ENCODE data around the gene RTEL1.
"Not testable (repeated sequence)": the region's sequence is repeated elsewhere in the genome, so short reads cannot be mapped to it uniquely, and the experiment has no call there.

The RTEL1 gene

DNA sequence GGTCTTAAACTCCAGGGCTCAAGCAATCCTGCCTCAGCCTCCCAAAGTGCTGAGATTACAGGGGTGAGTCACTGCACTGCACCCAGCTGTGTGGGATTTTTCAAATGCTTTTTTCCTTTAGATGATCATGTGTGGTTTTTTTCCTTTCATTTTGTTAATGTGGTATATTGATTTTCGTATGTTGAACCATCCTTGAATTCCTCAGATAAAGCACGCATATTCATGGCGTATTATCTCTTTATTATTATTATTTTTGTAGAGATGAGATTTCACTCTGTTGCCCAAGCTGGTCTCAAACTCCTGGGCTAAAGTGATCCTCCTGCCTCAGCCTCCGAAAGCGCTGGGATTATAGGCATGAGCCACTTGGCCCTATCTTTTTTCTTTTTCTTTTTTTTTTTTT lies 56.7 kb downstream of the RTEL1 start:
- DNase-seq (ENCODE audit: low read depth): no peak

DNA sequence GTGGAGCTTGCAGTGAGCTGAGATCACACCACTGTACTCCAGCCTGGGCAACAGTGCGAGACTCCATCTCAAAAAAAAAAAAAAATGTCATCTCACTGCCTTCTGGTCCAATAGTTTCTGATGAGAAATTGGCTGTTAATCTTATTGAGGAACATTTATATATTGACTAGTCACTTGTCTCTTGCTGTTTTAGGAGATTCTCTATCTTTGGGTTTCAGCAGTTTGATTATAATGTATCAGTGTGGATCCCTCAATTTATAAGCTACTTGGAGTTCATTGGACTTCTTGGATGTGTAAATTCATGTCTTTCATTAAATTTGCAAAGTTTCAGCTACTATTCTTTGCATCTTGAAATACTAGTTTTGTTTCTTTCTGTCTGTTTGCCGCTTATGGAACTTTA lies 60.9 kb downstream of the RTEL1 start:
- DNase-seq (ENCODE audit: low read depth): no peak

DNA sequence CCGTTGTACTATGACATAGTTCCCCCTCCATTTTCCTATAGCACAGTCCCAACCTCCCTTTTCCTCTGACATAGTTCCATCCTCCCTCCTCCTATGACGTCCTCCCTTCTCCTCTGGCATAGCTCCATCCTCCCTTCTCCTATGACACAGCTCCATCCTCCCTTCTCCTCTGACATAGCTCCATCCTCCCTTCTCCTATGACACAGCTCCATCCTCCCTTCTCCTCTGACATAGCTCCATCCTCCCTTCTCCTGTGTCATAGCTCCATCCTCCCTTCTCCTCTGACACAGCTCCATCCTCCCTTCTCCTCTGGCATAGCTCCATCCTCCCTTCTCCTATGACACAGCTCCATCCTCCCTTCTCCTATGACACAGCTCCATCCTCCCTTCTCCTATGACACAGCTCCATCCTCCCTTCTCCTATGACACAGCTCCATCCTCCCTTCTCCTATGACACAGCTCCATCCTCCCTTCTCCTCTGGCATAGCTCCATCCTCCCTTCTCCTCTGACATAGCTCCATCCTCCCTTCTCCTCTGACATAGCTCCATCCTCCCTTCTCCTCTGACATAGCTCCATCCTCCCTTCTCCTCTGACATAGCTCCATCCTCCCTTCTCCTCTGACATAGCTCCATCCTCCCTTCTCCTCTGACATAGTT lies 65.0 kb downstream of the RTEL1 start:
- DNase-seq (ENCODE audit: low read depth): not testable (repeated sequence)

DNA sequence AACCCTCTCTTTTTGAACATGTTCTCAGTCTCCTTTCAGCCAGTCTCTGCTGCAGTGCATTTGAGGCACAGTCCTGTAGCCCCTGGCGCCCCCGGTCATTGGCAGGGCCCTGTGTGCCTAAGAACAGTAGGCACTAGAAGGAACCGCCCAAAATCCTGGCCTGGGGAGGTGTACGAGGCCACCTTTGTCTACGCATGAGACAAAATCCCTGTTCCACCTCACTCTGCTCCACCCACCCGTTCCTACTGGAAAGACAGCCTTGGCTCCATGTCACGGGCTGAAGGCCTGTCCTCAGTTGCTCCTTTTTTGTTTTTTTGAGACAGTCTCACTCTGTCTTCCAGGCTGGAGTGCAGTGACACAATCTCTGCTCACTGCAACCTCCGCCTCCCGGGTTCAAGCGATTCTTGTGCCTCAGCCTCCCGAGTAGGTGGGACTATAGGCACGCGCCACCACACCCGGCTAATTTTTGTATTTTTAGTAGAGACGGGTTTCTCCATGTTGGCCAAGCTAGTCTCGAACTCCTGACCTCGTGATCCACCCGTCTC lies 72.1 kb downstream of the RTEL1 start:
- DNase-seq (ENCODE audit: low read depth): not testable (repeated sequence)

DNA sequence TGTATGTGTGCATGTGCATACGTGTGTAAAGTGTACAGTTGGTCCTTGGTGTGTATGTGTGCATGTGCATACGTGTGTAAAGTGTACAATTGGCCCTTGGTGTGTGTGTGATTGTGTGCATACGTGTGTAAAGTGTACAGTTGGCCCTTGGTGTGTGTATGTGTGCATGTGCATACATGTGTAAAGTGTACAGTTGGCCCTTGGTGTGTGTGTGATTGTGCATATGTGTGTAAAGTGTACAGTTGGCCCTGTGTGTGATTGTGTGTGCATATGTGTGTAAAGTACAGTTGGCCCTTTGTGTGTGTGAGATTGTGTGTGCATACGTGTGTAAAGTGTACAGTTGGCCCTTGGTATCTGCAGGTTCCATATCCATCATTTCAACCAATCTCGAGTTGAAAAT lies 73.3 kb downstream of the RTEL1 start:
- DNase-seq (ENCODE audit: low read depth): no peak

DNA sequence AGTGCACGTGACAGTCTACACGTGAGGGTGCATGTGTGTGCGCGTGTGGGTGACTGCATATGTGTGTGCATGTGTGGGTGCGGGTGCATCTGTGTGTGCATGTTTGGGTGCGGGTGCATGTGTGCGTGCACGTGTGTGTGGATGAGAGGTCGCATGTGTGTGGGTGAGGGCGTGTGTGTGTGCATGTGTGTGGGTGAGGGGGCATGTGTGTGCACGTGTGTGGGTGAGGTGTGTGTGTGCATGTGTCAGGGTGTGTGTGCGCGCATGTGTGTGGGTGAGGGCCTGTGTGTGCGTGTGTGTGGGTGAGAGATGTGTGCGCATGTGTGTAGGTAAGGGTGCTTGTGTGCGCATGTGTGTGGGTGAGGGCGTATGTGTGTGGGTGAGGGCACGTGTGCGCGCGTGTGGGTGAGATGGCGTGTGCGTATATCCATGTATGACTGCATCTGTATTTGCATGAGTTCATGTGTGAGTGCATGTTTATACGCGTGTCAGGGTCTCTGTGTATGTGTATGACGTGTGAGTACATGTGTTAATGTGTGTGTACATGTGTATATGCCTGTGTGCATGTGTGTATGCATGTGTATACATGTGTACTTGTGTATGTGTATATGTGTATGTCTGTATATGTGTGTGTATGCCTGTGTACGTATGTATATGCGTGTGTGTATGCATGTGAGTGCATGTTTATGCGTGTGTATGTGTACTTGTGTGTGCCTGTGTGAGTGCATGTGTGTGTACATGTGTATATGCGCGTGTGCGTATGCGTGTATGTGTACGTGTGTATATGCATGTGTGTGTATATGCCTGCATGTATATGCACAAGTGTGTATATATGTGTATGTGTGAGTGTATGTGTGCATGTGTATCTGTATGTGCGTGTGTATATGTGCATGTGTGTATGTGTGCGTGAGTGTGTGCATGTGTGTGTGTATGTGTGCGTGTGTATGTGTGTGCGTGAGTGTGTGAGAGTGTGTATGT lies 74.3 kb downstream of the RTEL1 start:
- no peak for DNase-seq (ENCODE audit: low read depth)

DNA sequence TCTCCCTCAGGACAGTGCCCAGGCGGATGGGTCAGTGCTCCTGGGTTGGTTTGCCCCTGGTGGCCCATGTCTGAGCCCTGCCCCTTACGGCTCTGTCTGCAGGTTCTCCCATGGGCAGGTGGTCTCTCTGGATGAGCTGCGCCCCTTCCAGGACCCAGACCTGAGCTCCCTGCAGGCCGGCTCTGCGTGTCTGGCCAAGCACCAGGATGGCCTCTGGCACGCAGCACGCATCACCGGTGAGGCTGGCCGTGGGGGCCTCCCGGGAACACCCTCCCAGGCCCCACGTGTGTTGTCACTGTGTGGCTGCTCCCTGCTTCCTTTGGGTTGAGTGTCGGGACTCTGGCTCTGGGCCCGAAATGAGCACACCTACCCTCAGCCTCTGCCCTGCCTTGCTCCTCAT lies 75.0 kb downstream of the RTEL1 start:
- no peak for DNase-seq (ENCODE audit: low read depth)

DNA sequence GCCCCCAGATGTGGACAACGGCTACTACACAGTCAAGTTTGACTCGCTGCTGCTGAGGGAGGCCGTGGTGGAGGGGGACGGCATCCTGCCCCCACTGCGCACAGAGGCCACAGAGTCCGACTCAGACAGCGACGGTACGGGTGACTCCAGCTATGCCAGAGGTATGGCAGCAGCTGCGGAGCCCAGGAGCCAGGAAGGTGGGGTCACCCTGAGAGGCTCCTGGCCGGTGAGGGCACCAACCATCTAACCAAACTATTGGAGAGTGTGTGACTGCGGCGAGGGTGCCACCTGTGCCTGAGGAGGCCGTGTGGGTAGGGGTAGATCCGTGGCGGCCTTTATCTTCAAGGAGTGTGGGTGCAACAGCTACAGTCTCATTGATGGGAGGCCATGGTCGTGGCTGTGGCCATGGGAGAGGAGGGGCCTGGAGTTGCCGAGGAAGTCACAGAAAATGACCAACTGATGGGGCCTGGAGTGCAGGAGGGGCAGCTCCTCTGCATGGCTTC lies 75.5 kb downstream of the RTEL1 start:
- DNase-seq (ENCODE audit: low read depth): no peak

DNA sequence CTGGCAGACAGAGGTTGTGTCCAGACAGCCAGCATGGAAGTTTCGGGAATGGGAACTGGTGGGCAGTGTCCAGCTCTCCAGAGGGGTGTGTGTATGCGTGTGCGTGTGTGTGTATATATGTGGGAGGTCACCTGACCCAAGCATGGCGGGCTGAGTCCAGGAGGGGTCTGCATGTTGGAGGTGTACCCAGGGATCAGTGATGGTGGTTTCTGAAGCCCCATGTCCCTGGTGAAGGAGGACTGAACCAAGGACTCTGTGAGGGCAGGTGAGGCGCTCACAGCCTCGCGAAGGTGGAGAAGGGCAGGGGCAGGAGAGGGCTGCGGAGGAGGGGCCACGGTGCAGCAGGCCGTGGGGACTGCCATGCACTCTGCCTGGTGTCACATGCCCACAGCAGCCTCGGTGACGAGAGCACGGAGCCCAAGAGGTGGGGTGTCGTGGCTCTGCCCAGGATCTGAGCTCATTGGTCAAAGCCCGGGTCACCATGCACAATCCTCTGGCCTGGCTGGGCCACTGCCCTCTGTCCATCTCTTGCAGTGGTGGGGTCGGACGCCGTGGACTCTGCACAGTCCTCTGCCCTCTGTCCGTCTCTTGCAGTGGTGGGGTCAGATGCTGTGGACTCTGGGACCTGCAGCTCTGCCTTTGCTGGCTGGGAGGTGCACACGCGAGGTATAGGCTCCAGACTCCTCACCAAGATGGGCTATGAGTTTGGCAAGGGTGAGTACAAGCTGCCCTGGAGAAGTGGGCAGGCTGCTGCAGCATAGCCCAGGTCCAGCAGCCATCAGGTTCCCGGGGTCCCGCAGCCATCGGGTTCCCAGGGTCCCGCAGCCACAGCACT lies 76.2 kb downstream of the RTEL1 start:
- no peak for DNase-seq (ENCODE audit: low read depth)

DNA sequence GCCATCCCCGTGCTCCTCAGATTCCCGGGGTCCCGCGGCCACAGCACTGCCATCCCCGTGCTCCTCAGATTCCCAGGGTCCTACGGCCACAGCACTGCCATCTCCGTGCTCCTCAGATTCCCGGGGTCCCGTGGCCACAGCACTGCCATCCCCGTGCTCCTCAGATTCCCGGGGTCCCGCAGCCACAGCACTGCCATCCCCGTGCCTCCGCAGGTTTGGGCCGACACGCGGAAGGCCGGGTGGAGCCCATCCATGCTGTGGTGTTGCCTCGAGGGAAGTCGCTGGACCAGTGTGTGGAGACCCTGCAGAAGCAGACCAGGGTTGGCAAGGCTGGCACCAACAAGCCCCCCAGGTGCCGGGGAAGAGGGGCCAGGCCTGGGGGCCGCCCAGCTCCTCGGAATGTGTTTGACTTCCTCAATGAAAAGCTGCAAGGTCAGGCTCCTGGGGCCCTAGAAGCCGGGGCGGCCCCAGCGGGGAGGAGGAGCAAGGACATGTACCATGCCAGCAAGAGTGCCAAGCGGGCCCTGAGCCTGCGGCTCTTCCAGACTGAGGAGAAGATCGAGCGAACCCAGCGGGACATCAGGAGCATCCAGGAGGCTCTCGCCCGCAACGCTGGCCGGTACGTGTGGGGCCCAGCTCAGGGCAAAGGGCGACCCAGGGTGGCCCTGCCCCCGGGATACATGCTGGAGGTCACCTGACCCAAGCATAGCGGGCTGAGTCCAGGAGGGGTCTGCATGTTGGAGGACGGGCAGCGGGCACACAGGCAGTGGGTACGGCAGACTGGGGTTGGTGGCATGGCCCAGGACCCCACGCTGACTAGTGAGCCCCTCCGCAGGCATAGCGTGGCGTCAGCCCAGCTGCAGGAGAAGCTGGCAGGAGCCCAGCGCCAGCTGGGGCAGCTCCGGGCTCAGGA lies 77.1 kb downstream of the RTEL1 start:
- no peak for DNase-seq (ENCODE audit: low read depth)

DNA sequence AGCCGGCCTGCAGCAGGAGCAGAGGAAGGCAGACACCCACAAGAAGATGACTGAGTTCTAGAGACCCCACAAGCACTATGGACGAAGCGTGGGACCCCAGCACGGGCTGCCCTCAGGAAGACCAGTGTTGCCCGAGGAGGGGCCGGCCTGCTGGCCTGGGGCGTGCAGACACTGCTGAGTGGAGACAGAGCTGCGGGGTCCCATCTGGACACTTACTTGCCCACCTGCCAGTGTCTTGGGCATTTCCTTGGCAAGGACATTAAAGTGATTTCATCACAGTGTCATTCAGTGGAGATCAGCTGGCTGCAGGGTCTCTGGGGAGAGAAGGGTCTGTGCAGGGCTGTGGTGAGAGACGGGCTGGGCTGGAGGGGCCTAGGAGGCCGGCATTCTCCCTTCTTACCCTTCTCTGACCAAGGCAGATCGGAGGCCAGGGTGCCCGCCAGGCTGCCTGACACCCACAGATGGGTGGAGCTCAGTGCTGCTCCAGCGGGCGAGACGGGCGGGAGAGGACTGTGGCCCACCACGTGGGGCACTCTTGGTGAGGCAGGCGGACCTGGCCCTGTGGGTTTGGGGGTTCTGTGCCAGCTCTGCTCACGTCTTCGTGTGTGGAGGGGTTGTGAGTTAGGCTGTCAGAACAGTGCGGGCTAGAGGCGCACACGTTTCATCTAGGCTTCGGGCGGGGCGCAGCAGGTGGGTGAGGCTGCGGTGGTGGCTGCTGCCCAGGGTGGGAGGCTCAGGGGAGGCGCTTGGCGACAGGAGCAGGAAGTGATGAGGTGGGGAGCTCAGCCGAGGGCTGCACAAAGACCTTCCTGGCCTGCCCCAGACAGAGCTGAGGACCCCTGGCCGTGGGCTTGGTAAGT lies 78.0 kb downstream of the RTEL1 start, which contains the start of gene LIME1:
TSS of gene LIME1 (plus strand) at position 806 of the 860 bp plus-strand sequence. CDS start 886 bp downstream, outside the sequence.
- DNase-seq (ENCODE audit: low read depth): no peak

DNA sequence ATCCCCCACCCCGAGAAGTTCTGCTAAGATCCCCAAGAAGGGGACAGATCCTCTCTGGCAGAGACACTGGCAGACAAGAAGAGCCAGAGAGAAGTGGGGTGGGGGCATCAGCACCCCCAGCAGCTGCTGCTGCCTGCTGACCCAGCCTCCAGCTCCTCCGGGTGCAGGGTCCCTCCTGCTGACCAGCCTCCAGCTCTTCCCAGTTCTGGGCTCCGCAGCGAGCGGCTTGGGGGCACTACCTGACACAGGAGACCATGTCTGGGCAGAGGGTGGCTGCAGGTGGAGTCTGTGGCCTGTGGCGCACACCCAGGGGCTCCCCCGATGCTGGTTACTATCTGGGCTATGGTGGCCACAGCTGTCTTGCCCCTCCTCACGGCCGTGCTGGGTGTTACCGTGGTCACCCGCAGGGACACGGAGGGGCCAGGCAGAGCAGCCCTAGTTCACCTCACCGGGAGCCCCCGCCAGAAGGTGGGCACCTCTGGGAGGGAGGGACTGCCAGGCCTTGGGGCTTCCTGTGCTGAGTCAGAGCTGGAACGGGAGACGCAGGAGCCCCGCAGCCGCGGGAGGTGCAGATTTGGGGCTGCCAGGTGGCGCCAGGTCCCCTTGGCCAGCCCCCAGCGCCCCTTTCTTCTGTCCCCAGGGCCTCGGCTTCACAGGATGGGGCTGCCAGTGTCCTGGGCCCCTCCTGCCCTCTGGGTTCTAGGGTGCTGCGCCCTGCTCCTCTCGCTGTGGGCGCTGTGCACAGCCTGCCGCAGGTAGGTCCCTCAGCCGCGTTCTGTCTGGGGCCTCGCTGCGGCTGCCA lies 79.0 kb downstream of the RTEL1 start:
- DNase-seq (ENCODE audit: low read depth): no peak

DNA sequence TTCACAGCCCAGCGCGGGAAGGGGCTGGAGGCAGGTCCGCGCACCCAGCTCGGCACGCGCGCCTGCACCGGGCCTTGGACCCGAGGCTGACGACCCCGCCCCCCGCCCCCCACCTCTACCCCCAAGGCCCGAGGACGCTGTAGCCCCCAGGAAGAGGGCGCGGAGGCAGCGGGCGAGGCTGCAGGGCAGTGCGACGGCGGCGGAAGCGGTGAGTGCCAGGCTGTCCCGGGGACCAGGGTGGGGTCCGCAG lies 79.5 kb downstream of the RTEL1 start:
- no peak for DNase-seq (ENCODE audit: low read depth)

DNA sequence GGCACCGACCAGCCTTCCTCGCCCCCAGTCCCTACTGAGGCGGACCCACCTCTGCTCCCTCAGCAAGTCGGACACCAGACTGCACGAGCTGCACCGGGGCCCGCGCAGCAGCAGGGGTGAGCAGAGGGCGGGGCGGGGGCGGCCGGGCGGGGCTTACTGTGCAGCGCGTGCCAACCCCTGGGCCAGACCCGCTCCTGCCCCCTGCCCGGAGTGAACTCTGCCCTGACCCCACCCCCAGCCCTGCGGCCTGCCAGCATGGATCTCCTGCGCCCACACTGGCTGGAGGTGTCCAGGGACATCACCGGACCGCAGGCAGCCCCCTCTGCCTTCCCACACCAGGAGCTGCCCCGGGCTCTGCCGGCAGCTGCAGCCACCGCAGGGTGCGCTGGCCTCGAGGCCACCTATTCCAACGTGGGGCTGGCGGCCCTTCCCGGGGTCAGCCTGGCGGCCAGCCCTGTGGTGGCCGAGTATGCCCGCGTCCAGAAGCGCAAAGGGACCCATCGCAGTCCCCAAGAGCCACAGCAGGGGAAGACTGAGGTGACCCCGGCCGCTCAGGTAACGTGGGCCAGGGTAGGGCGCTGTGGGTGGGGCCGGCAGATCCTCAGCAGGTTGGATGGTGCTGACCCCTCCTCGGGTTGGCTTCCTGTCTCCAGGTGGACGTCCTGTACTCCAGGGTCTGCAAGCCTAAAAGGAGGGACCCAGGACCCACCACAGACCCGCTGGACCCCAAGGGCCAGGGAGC lies 80.0 kb downstream of the RTEL1 start:
- no peak for DNase-seq (ENCODE audit: low read depth)

DNA sequence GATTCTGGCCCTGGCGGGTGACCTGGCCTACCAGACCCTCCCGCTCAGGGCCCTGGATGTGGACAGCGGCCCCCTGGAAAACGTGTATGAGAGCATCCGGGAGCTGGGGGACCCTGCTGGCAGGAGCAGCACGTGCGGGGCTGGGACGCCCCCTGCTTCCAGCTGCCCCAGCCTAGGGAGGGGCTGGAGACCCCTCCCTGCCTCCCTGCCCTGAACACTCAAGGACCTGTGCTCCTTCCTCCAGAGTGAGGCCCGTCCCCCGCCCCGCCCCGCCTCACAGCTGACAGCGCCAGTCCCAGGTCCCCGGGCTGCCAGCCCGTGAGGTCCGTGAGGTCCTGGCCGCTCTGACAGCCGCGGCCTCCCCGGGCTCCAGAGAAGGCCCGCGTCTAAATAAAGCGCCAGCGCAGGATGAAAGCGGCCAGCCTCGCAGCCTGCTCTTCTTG lies 80.6 kb downstream of the RTEL1 start:
- DNase-seq (ENCODE audit: low read depth): peak; percentile 33

DNA sequence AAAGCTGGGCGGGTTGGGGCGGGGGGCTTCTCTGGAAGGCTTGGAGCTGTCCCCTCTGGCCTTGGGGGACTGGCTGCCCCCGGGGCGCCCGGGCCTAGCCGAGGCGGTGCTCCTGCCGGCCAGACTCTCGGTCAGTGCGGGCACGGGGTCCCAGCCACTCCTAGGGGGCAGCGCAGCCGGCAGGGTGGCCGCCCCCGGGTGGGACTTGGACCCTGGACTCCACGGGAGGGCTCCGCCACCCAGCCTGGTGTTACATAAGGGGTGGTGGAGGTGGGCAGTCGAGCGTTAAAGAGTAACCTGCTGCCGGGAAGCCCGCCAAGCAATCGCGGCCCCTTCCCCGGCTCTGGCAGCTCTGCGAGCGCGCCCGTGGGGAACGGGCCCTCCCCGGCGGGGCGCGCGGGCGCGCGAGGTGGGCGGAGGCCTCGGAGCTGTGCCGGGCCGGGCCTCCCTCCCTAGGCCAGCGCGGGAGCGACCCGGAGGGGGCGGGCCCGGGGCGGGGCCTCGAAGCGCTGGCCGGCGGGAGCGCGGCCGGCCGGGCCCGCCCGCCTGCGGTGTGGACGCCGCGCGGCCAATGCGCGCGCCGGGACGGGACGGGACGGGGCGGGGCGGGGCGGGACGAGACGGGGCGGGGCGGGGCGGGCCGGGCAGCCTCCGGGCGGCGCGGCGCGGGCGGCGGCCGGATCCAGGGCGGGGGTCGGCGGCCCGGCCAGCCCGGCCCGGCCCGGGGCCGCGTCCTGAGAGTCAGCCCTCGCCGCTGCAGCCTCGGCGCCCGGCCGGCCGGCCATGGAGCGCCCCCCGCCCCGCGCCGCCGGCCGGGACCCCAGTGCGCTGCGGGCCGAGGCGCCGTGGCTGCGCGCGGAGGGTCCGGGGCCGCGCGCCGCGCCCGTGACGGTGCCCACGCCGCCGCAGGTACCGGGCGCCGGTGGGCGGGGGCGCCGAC lies 81.3 kb downstream of the RTEL1 start, which contains the start of gene SLC2A4RG:
TSS of gene SLC2A4RG (plus strand) at position 647 of the 940 bp plus-strand sequence. CDS start at position 784, 137 bp downstream.
- peak; percentile 66 for DNase-seq (ENCODE audit: low read depth)

DNA sequence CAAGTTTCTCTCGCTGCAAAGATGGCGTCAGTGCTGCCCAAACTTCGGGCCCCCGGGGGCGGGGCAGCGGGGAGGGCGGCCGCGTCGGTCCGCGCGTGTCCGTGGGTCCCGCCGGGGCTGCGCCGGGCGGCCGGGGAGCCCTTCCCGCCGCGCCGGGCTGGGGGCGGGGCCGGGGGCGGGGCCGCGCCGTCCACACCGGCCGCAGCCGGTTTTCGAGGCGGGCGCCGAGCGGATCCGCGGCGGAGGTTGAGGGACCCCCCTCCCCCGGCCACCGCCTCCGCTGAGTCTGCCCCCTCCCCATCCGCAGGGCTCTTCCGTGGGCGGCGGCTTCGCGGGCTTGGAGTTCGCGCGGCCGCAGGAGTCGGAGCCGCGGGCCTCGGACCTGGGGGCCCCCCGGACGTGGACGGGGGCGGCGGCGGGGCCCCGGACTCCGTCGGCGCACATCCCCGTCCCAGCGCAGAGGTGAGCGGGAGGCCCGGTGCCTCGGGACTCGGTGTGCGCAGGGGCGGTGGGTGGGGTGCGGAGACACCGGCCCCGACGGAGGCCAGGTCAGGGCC lies 82.0 kb downstream of the RTEL1 start:
- DNase-seq (ENCODE audit: low read depth): peak; percentile 22
